Glutamatergic neuron (in vitro differentiated cells): ENCODE measurements around the gene PRRG2. TPM values are rescaled to one million over a fixed set of nuclear protein-coding genes. Genes with fewer than 3 reads are reported as not detected.

Source experiments
- DNase-seq: peaks from one replicate; pipeline ENCODE4 v3.0.0; 2022
- H3K27ac Mint-ChIP-seq: one replicate; pipeline ENCODE4 v1.8.0; 2020; ENCODE audit warnings: mild to moderate bottlenecking, mixed read lengths, inconsistent platforms; ENCODE audit not compliant: unreplicated experiment
- H3K27me3 Mint-ChIP-seq: one replicate; pipeline ENCODE4 v1.8.0; 2020; ENCODE audit warnings: mild to moderate bottlenecking, moderate library complexity, mixed read lengths, inconsistent platforms; ENCODE audit not compliant: unreplicated experiment
- H3K36me3 Mint-ChIP-seq: one replicate; pipeline ENCODE4 v1.8.0; 2020; ENCODE audit warnings: mild to moderate bottlenecking, mixed read lengths, inconsistent platforms; ENCODE audit not compliant: unreplicated experiment
- H3K4me1 Mint-ChIP-seq: one replicate; pipeline ENCODE4 v1.8.0; 2020; ENCODE audit warnings: mild to moderate bottlenecking, low read depth, mixed read lengths, inconsistent platforms; ENCODE audit not compliant: unreplicated experiment
- H3K4me3 Mint-ChIP-seq: one replicate; pipeline ENCODE4 v1.8.0; 2020; ENCODE audit warnings: mild to moderate bottlenecking, mixed read lengths, inconsistent platforms; ENCODE audit not compliant: unreplicated experiment
- H3K9me3 Mint-ChIP-seq: one replicate; pipeline ENCODE4 v1.8.0; 2020; ENCODE audit warnings: mild to moderate bottlenecking, moderate library complexity, mixed read lengths, inconsistent platforms; ENCODE audit not compliant: unreplicated experiment
- total RNA-seq: library from RNA; stranded (reverse); fragmentation: NEBNext Ultra II Directional; extraction: Animal tissue kit (Norgen Biotek cat#: 25700); gene quantifications from one replicate; pipeline ENCODE4 v1.2.1, GENCODE V29; 2021; ENCODE audit not compliant: unreplicated experiment
- TF ChIP-seq, protein P1 (sequence below): fragments of 200-600 bp; sonication (generic); IDR thresholded peaks from one replicate; pipeline ENCODE4 v1.5.0; 2021; ENCODE audit not compliant: partially characterized antibody, unreplicated experiment

The PRRG2 gene
- total RNA-seq, 1 donor from 2014 or later, result 0.29 TPM

DNA sequence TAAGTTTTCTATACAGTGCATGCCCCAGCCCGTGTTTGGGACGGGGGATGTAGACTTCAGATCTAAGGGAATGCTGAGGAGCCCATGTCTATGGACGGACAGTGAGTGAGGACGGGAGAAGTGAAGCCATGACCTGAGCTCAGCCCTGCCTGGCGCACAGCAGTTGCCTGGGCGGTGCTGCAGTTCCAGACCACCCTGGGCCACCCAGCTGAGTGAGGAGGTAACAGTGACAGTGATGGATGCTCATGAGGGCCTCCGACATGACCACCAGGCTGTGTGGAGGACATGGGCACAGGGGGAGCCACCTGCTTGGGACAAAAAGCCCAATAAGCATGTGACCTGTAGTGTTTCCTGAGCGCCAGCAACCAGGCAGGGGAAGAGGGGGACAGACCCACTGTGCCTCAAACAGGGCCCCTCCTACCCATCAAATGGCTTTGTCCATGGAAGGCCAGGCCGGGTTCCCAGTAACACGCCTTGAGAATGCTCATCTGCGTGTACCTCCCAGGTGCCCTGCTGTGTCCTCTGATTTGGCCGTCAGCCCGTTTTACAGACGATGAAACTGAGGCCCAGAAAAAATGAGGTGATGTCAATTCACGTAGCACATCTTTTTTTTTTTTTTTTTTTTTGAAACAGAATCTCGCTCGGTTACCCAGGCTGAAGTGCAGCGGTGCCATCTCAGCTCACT, 23.3 kb upstream of the PRRG2 start:
- Mint-ChIP-seq H3K4me1 (peaks cover 22% of the 10 kb centered on the region), H3K27ac (peak overlapping the region; percentile 38), H3K4me3 (peak overlapping the region; percentile 49), H3K9me3 (peaks cover 10% of the 10 kb centered on the region), H3K36me3 (peaks cover 9% of the 10 kb centered on the region), H3K27me3 (peaks cover 16% of the 10 kb centered on the region)
- DNase-seq, result no peak
- TF ChIP-seq, protein P1, sequence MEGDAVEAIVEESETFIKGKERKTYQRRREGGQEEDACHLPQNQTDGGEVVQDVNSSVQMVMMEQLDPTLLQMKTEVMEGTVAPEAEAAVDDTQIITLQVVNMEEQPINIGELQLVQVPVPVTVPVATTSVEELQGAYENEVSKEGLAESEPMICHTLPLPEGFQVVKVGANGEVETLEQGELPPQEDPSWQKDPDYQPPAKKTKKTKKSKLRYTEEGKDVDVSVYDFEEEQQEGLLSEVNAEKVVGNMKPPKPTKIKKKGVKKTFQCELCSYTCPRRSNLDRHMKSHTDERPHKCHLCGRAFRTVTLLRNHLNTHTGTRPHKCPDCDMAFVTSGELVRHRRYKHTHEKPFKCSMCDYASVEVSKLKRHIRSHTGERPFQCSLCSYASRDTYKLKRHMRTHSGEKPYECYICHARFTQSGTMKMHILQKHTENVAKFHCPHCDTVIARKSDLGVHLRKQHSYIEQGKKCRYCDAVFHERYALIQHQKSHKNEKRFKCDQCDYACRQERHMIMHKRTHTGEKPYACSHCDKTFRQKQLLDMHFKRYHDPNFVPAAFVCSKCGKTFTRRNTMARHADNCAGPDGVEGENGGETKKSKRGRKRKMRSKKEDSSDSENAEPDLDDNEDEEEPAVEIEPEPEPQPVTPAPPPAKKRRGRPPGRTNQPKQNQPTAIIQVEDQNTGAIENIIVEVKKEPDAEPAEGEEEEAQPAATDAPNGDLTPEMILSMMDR, result no peak

DNA sequence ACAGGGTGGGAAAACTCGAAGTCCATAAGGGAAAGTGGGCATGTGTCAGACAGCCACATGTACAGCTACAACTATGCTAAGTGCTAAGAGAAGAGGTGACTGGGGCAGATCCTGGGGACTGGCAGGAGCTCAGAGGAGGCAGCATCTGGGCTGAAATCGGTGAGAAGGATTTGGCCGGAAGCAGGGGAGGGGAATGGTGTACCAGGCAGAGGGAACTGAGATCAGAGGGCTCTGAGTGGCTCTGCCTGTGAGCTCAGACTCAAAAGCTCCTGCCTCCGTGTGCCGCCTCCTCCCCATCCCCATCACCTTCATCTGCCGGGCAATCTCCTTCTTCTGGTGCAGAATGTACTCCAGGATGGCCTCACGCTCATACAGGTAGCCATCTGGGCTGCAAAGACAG, 22.5 kb upstream of the PRRG2 start:
- Mint-ChIP-seq H3K36me3 (peaks cover 9% of the 10 kb centered on the region), H3K27ac (no peak overlapping the region), H3K9me3 (peaks cover 8% of the 10 kb centered on the region), H3K4me3 (peak overlapping the region; percentile 11), H3K27me3 (peaks cover 16% of the 10 kb centered on the region), H3K4me1 (peaks cover 21% of the 10 kb centered on the region)
- TF ChIP-seq, protein P1, result no peak
- DNase-seq, result no peak

- no peak for DNase-seq
- TF ChIP-seq, protein P1, result no peak
- peak overlapping the region; percentile 83 for H3K4me3 Mint-ChIP-seq
- H3K36me3 Mint-ChIP-seq, result peaks cover 9% of the 10 kb centered on the region
- peaks cover 19% of the 10 kb centered on the region for H3K4me1 Mint-ChIP-seq
- H3K27ac Mint-ChIP-seq, result peak overlapping the region; percentile 91
- peaks cover 16% of the 10 kb centered on the region for H3K27me3 Mint-ChIP-seq
- H3K9me3 Mint-ChIP-seq, result peaks cover 8% of the 10 kb centered on the region
Observed at GRCh38 chr19:49559443-49559842, 21.7 kb upstream of the PRRG2 start.

GRCh38 chr19:49559928-49560327, 21.2 kb upstream of the PRRG2 start:
- Mint-ChIP-seq H3K4me1 (peaks cover 19% of the 10 kb centered on the region), H3K27me3 (peaks cover 15% of the 10 kb centered on the region), H3K36me3 (peaks cover 6% of the 10 kb centered on the region), H3K9me3 (peaks cover 8% of the 10 kb centered on the region), H3K27ac (peak overlapping the region; percentile 91), H3K4me3 (peak overlapping the region; percentile 83)
- peak; percentile 67 for DNase-seq
- TF ChIP-seq, protein P1, result no peak

- H3K4me1 Mint-ChIP-seq, result peaks cover 19% of the 10 kb centered on the region
- peak overlapping the region; percentile 83 for H3K4me3 Mint-ChIP-seq
- peak overlapping the region; percentile 91 for H3K27ac Mint-ChIP-seq
- TF ChIP-seq, protein P1, result no peak
- peaks cover 12% of the 10 kb centered on the region for H3K27me3 Mint-ChIP-seq
- H3K36me3 Mint-ChIP-seq, result peaks cover 5% of the 10 kb centered on the region
- peaks cover 8% of the 10 kb centered on the region for H3K9me3 Mint-ChIP-seq
- DNase-seq, result no peak
Observed at GRCh38 chr19:49560358-49560900, 20.7 kb upstream of the PRRG2 start.
